Lower leg skin (tissue), 3 donors: ENCODE data around the gene LYPD4.

Source experiments
- POLR2A ChIP-seq, 2 donors: fragments of 450-650 bp; IDR thresholded peaks; one replicate each; pipeline ENCODE4 v1.6.1; 2016 to 2017; ENCODE audit warnings: antibody characterized with exemption in 2 of 2, mild to moderate bottlenecking in 1 of 2, moderate library complexity in 1 of 2
- TF ChIP-seq, protein P1 (sequence below), 3 donors: fragments of 450-650 bp; IDR thresholded peaks; one replicate each; pipeline ENCODE4 v1.5.1; 2016; ENCODE audit warnings: antibody characterized with exemption in 3 of 3, mild to moderate bottlenecking in 3 of 3, moderate library complexity in 2 of 3

DNA sequence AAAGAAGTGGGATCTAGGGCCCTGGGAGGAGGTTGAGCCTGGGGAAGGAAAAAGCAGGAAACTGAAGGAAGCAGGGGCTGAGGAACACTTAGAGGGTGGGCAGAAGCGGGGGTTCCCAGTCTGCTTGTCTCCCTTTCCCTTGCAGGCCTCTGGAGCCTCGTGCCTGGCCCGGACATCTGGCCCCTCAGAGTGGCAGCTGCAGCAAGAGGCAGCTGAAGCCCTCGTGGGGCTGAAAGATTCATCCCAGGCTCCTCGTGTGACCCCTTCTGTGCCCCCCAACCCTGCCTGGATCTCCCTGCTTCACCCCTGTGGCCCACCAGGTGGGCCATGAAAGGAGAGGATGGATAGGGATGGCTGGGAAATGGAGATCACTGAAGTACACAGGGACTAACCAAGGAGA lies 5.9 kb upstream of the LYPD4 start:
- TF ChIP-seq, protein P1, sequence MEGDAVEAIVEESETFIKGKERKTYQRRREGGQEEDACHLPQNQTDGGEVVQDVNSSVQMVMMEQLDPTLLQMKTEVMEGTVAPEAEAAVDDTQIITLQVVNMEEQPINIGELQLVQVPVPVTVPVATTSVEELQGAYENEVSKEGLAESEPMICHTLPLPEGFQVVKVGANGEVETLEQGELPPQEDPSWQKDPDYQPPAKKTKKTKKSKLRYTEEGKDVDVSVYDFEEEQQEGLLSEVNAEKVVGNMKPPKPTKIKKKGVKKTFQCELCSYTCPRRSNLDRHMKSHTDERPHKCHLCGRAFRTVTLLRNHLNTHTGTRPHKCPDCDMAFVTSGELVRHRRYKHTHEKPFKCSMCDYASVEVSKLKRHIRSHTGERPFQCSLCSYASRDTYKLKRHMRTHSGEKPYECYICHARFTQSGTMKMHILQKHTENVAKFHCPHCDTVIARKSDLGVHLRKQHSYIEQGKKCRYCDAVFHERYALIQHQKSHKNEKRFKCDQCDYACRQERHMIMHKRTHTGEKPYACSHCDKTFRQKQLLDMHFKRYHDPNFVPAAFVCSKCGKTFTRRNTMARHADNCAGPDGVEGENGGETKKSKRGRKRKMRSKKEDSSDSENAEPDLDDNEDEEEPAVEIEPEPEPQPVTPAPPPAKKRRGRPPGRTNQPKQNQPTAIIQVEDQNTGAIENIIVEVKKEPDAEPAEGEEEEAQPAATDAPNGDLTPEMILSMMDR (IDR thresholded peaks at IDR 0.05) = no peak
- TF ChIP-seq POLR2A (IDR thresholded peaks at IDR 0.05) = no peak
